Suppressor macrophage (primary cell): ENCODE data around the gene NUP214.
"Not testable (repeated sequence)": the region's sequence is repeated elsewhere in the genome, so short reads cannot be mapped to it uniquely, and the experiment has no call there.

Source experiments
- DNase-seq, 4 experiments: peaks; one replicate each; pipeline ENCODE4 v3.0.0-alpha.2; 2020 to 2022

The NUP214 gene

GRCh38 chr9:131116281-131117120 is 8.9 kb upstream of the NUP214 start:
- DNase-seq: no peak

- no peak for DNase-seq
Observed at GRCh38 chr9:131117121-131117761, 8.1 kb upstream of the NUP214 start.

GRCh38 chr9:131117762-131118145 is 7.6 kb upstream of the NUP214 start:
- DNase-seq: no peak

- DNase-seq: no peak
Observed at GRCh38 chr9:131119600-131119999, 5.8 kb upstream of the NUP214 start.

- DNase-seq: no peak
Observed at GRCh38 chr9:131120620-131121228, 4.7 kb upstream of the NUP214 start.

- no peak for DNase-seq
Observed at GRCh38 chr9:131121346-131121745, 4.0 kb upstream of the NUP214 start.

- no peak for DNase-seq
Observed at GRCh38 chr9:131122158-131122557, 3.2 kb upstream of the NUP214 start.

GRCh38 chr9:131125038-131125287 is 423 bp upstream of the NUP214 start:
- DNase-seq: no peak

GRCh38 chr9:131126059-131126426 is 657 bp downstream of the NUP214 start:
- no peak for DNase-seq

GRCh38 chr9:131129183-131129582 is 3.8 kb downstream of the NUP214 start:
- DNase-seq: no peak

- no peak for DNase-seq
Observed at GRCh38 chr9:131138676-131139075, 13.3 kb downstream of the NUP214 start.

- no peak for DNase-seq
Observed at GRCh38 chr9:131140112-131140511, 14.7 kb downstream of the NUP214 start.

- no peak for DNase-seq
Observed at GRCh38 chr9:131140550-131140949, 15.2 kb downstream of the NUP214 start.

GRCh38 chr9:131142160-131142559 is 16.8 kb downstream of the NUP214 start:
- DNase-seq: no peak

GRCh38 chr9:131144201-131144600 is 18.8 kb downstream of the NUP214 start:
- DNase-seq: no peak

- no peak for DNase-seq
Observed at GRCh38 chr9:131145245-131145644, 19.9 kb downstream of the NUP214 start.

GRCh38 chr9:131146186-131146585 is 20.8 kb downstream of the NUP214 start:
- no peak for DNase-seq

GRCh38 chr9:131148276-131148675 is 22.9 kb downstream of the NUP214 start:
- no peak for DNase-seq

- no peak for DNase-seq
Observed at GRCh38 chr9:131148966-131149687, 23.7 kb downstream of the NUP214 start.

- no peak for DNase-seq
Observed at GRCh38 chr9:131149688-131150053, 24.3 kb downstream of the NUP214 start.

GRCh38 chr9:131153595-131153994 is 28.2 kb downstream of the NUP214 start:
- no peak for DNase-seq

GRCh38 chr9:131158673-131159072 is 33.3 kb downstream of the NUP214 start:
- not testable (repeated sequence) for DNase-seq

GRCh38 chr9:131160416-131161112 is 35.2 kb downstream of the NUP214 start:
- DNase-seq: no peak
